GM06990 (cell line): ENCODE data around the gene TPPP3.

Source experiments
- DNase-seq: peaks from one replicate; pipeline ENCODE4 v3.0.0-alpha.2; 2011; ENCODE audit not compliant: insufficient read length; ENCODE audit errors: extremely low read depth
- H3K27me3 ChIP-seq: replicated peaks from 2 replicates; pipeline ENCODE4 v1.6.0; 2011; ENCODE audit warnings: low read length; ENCODE audit not compliant: control insufficient read depth, insufficient read depth
- H3K36me3 ChIP-seq: 2 replicates; pipeline ENCODE4 v1.5.1; 2011; ENCODE audit warnings: low read length; ENCODE audit not compliant: control insufficient read depth, insufficient read depth
- H3K4me3 ChIP-seq: replicated peaks from 2 replicates; pipeline ENCODE4 v1.5.1; 2011; ENCODE audit warnings: low read depth, mild to moderate bottlenecking, control low read depth, low read length
- CTCF ChIP-seq: IDR thresholded peaks from 2 replicates; pipeline ENCODE4 v1.5.1; 2011; ENCODE audit warnings: low read length, control low read depth, mild to moderate bottlenecking, inconsistent platforms; ENCODE audit not compliant: insufficient read depth, poor library complexity, severe bottlenecking

TPPP3 gene

GRCh38 chr16:67399749-67400704 is 6.7 kb upstream of the TPPP3 start:
- no peak for TF ChIP-seq CTCF
- no peak overlapping the region for H3K4me3 ChIP-seq
- no peaks in the 10 kb centered on the region for H3K36me3 ChIP-seq
- DNase-seq, result no peak
- H3K27me3 ChIP-seq, result no peaks in the 10 kb centered on the region; the same call in 1 of the 2 replicates

GRCh38 chr16:67399218-67399733 is 6.0 kb upstream of the TPPP3 start:
- H3K4me3 ChIP-seq, result no peak overlapping the region
- no peaks in the 10 kb centered on the region for H3K36me3 ChIP-seq
- peak; percentile 61 for DNase-seq
- H3K27me3 ChIP-seq, result no peaks in the 10 kb centered on the region; the same call in 1 of the 2 replicates
- peak; percentile 81 for TF ChIP-seq CTCF

GRCh38 chr16:67398546-67399217 is 5.4 kb upstream of the TPPP3 start:
- DNase-seq, result no peak
- TF ChIP-seq CTCF, result no peak
- Histone ChIP-seq H3K4me3 (no peak overlapping the region), H3K36me3 (no peaks in the 10 kb centered on the region), H3K27me3 (no peaks in the 10 kb centered on the region; the same call in 1 of the 2 replicates)

- no peaks in the 10 kb centered on the region for H3K36me3 ChIP-seq
- peak; percentile 40 for TF ChIP-seq CTCF
- no peak overlapping the region for H3K4me3 ChIP-seq
- no peak for DNase-seq
- no peaks in the 10 kb centered on the region; the same call in 1 of the 2 replicates for H3K27me3 ChIP-seq
Measured at GRCh38 chr16:67397812-67398545, 4.7 kb upstream of the TPPP3 start.

GRCh38 chr16:67397036-67397801 is 3.9 kb upstream of the TPPP3 start:
- no peak for TF ChIP-seq CTCF
- Histone ChIP-seq H3K36me3 (no peaks in the 10 kb centered on the region), H3K4me3 (no peak overlapping the region), H3K27me3 (no peaks in the 10 kb centered on the region; the same call in 1 of the 2 replicates)
- no peak for DNase-seq
